SU-DHL-6 (cell line): ENCODE results near the gene TIAM2.

Experiments used
- CTCF ChIP-seq: fragments of 200-600 bp; sonication (generic); IDR thresholded peaks from one replicate; pipeline ENCODE4 v1.5.1; 2017; ENCODE audit warnings: antibody characterized with exemption, mild to moderate bottlenecking, low read length, moderate library complexity; ENCODE audit not compliant: insufficient read depth, poor library complexity, severe bottlenecking
- EZH2phosphoT487 ChIP-seq: fragments of 200-600 bp; sonication (generic), shearing (Covaris generic); conservative IDR thresholded peaks from 2 replicates; pipeline ENCODE4 v1.6.1; 2018; ENCODE audit warnings: mild to moderate bottlenecking, antibody characterized with exemption, low read length, moderate library complexity, mixed read lengths

- TF ChIP-seq CTCF (peak; percentile 70), EZH2phosphoT487 (no peak)
Measured at GRCh38 chr6:155174576-155175211, 179.6 kb downstream of the TIAM2 start.
